WTC11 (cell line): ENCODE data around the gene ALAS1. TPM values are rescaled to one million over a fixed set of nuclear protein-coding genes. Genes with fewer than 3 reads are reported as not detected.
A peak's percentile ranks its signal among the peaks of the same experiment; 100 is the strongest.
"Not testable (repeated sequence)": the region's sequence is repeated elsewhere in the genome, so short reads cannot be mapped to it uniquely, and the experiment has no call there.

ENCODE experiments used
- ATAC-seq: fragments of 200-7000 bp; cut with Tn5 transposase; 2 replicates; pipeline ENCODE4 v1.10.0; 2021; ENCODE audit warnings: mild to moderate bottlenecking, moderate library complexity
- CTCF ChIA-PET: fragments of 300-600 bp; sonication (Branson Sonifier 250); formaldehyde crosslinking; loops from one replicate; lab custom pipeline; 2021; ENCODE audit warnings: antibody characterized with exemption; lab: Charles Lee
- POLR2A ChIA-PET: fragments of 350-600 bp; sonication (Branson Sonifier 250); formaldehyde crosslinking; loops from one replicate; lab custom pipeline; 2021; ENCODE audit warnings: antibody characterized with exemption; lab: Charles Lee
- DNase-seq: peaks from one replicate; pipeline ENCODE4 v3.0.0; 2021; ENCODE audit warnings: low spot score
- H3K27ac Mint-ChIP-seq: 2 replicates; pipeline ENCODE4 v1.8.0; 2021; ENCODE audit warnings: mixed read lengths
- H3K27me3 Mint-ChIP-seq: 2 replicates; pipeline ENCODE4 v1.8.0; 2021; ENCODE audit warnings: low read depth, mild to moderate bottlenecking, moderate library complexity, mixed read lengths
- H3K36me3 Mint-ChIP-seq: 2 replicates; pipeline ENCODE4 v1.8.0; 2021; ENCODE audit warnings: mixed read lengths
- H3K4me1 Mint-ChIP-seq: 2 replicates; pipeline ENCODE4 v1.8.0; 2022; ENCODE audit warnings: mixed read lengths
- H3K4me3 Mint-ChIP-seq: 2 replicates; pipeline ENCODE4 v1.8.0; 2021; ENCODE audit warnings: mild to moderate bottlenecking, moderate library complexity, mixed read lengths
- H3K9me3 Mint-ChIP-seq: 2 replicates; pipeline ENCODE4 v1.8.0; 2021; ENCODE audit warnings: mixed read lengths
- ARID4B ChIP-seq: sonication (generic); formaldehyde crosslinking; IDR thresholded peaks from 2 replicates; pipeline ENCODE4 v1.8.0; 2023; ENCODE audit warnings: missing genetic modification reagents, mild to moderate bottlenecking, borderline replicate concordance
- CBFB ChIP-seq: sonication (generic); formaldehyde crosslinking; IDR thresholded peaks from 2 replicates; pipeline ENCODE4 v1.8.1; 2022; ENCODE audit warnings: mild to moderate bottlenecking, low read depth, missing genetic modification reagents
- CREB1 ChIP-seq: sonication (generic); formaldehyde crosslinking; IDR thresholded peaks from 2 replicates; pipeline ENCODE4 v1.8.0; 2023; ENCODE audit warnings: mild to moderate bottlenecking, missing genetic modification reagents
- CREM ChIP-seq: sonication (generic); formaldehyde crosslinking; IDR thresholded peaks from 2 replicates; pipeline ENCODE4 v1.8.1; 2022; ENCODE audit warnings: mild to moderate bottlenecking, missing genetic modification reagents, moderate library complexity
- ETV6 ChIP-seq: sonication (generic); formaldehyde crosslinking; IDR thresholded peaks from 2 replicates; pipeline ENCODE4 v1.8.1; 2022; ENCODE audit warnings: mild to moderate bottlenecking, missing genetic modification reagents
- FOXK1 ChIP-seq: sonication (generic); formaldehyde crosslinking; IDR thresholded peaks from 2 replicates; pipeline ENCODE4 v1.8.0; 2022; ENCODE audit warnings: mild to moderate bottlenecking, moderate library complexity, missing genetic modification reagents
- FOXP1 ChIP-seq: sonication (generic); formaldehyde crosslinking; IDR thresholded peaks from 2 replicates; pipeline ENCODE4 v1.8.0; 2022; ENCODE audit warnings: missing genetic modification reagents, mild to moderate bottlenecking, moderate library complexity, borderline replicate concordance
- NFATC4 ChIP-seq: fragments of 250-450 bp; sonication (Bioruptor Pico); IDR thresholded peaks from 2 replicates; pipeline ENCODE4 v1.9.0; 2021; ENCODE audit warnings: mild to moderate bottlenecking
- NFYB ChIP-seq: sonication (generic); formaldehyde crosslinking; conservative IDR thresholded peaks from 2 replicates; pipeline ENCODE4 v1.8.0; 2022; ENCODE audit warnings: low read depth, missing genetic modification reagents
- NR1H2 ChIP-seq: sonication (generic); formaldehyde crosslinking; IDR thresholded peaks from 2 replicates; pipeline ENCODE4 v1.9.0; 2021; ENCODE audit warnings: mild to moderate bottlenecking, moderate library complexity, missing genetic modification reagents
- SMAD3 ChIP-seq: sonication (generic); formaldehyde crosslinking; IDR thresholded peaks from 2 replicates; pipeline ENCODE4 v1.8.0; 2022; ENCODE audit warnings: missing genetic modification reagents, mild to moderate bottlenecking, borderline replicate concordance
- SP1 ChIP-seq: sonication (generic); formaldehyde crosslinking; conservative IDR thresholded peaks from 2 replicates; pipeline ENCODE4 v1.8.1; 2022; ENCODE audit warnings: missing genetic modification reagents
- TEAD4 ChIP-seq: sonication (generic); formaldehyde crosslinking; IDR thresholded peaks from 2 replicates; pipeline ENCODE4 v1.8.0; 2022; ENCODE audit warnings: mild to moderate bottlenecking, missing genetic modification reagents
- USF1 ChIP-seq: sonication (generic); formaldehyde crosslinking; IDR thresholded peaks from 2 replicates; pipeline ENCODE4 v1.8.0; 2022; ENCODE audit warnings: mild to moderate bottlenecking, missing genetic modification reagents
- ZNF121 ChIP-seq: sonication (generic); formaldehyde crosslinking; IDR thresholded peaks from 2 replicates; pipeline ENCODE4 v1.8.0; 2023; ENCODE audit warnings: missing genetic modification reagents
- ZNF423 ChIP-seq: fragments of 250-450 bp; sonication (Bioruptor Pico); IDR thresholded peaks from 2 replicates; pipeline ENCODE4 v2.1.2; 2022; ENCODE audit warnings: mild to moderate bottlenecking, moderate library complexity
- total RNA-seq: library from RNA; stranded (reverse); gene quantifications from 3 replicates; pipeline ENCODE4 v1.2.3, GENCODE V29; 2021
- TF ChIP-seq, protein P1 (sequence below): sonication (generic); formaldehyde crosslinking; IDR thresholded peaks from 2 replicates; pipeline ENCODE4 v1.8.1; 2023; ENCODE audit warnings: mild to moderate bottlenecking, moderate library complexity, missing genetic modification reagents
- TF ChIP-seq, protein P2 (sequence below): sonication (generic); formaldehyde crosslinking; IDR thresholded peaks from 2 replicates; pipeline ENCODE4 v1.8.1; 2023; ENCODE audit warnings: mild to moderate bottlenecking, missing genetic modification reagents, moderate library complexity

The ALAS1 gene
- total RNA-seq, 1 experiment from 2014 or later = 39.1 TPM

DNA sequence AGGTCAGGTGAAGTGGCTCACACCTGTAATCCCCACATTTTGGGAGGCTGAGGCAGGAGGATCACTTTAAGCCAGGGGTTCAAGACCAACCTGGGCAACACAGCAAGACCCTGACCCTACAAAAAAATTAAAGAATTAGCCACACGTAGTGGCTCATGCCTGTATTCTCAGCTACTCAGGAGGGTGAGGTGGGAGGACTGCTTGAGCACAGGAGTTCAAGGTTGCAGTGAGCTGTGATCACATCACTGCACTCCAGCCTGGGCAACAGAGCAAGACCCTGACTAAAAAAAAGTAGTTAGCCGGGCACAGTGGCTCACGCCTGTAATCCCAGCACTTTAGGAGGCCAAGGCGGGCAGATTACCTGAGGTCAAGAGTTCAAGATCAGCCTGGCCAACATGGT is 46.0 kb upstream of the ALAS1 start:
- TF ChIP-seq ZNF121 = peak; percentile 78; the same call in 1 of the 2 replicates
- ChIA-PET CTCF (interaction anchor here (1.2 kb wide), 1 partner anchor 260 kb away, joined by 4 read pairs; no protein-coding TSS in a partner anchor), POLR2A (interaction anchor here (0.6 kb wide), 1 partner anchor 109 kb away, joined by 3 read pairs; no protein-coding TSS in a partner anchor)
- not testable (repeated sequence) for DNase-seq, H3K27ac Mint-ChIP-seq, H3K9me3 Mint-ChIP-seq, ATAC-seq, H3K4me3 Mint-ChIP-seq, H3K27me3 Mint-ChIP-seq
- peaks cover 32% of the 10 kb centered on the region for H3K4me1 Mint-ChIP-seq
- H3K36me3 Mint-ChIP-seq = peaks cover 15% of the 10 kb centered on the region

DNA sequence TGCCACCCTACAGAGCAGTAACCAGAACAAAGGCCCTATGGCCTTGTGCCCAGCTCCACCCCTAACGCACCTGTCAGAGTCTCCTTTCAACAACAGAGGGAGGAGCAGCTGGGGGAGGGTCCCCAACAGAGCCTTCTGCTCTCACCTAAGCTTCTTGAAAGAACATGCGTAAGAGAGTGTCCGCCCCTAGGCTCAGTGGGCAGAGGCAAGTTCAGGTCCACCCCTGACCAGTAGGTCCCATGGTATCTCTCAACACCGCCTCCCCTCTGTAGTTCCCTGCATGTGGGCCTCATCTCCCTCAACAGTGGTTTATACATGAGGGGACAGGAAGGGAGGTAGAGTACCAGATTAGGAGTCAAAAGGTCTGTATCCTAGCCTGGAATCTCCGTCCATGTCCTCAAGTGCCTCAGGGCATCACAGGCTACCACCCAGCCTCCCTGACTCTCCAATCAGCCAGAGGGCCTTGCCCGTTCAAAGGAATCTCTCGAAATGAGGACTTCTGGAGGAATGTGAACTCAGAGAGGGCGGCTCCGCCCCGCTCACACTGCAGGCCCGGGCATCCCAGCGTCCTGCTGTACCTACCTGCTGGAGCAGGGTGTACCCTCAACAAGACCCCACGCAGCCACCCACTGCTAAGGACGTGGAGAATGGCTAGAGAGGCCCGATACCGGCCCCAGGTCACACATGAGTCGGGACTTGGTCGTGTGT is 44.4 kb upstream of the ALAS1 start:
- TF ChIP-seq CREB1 (CRISPR knock-in tag) = 0 out of 2 replicates have a peak, but pooled peaks have one; percentile 13
- 0 out of 2 replicates have a peak, but pooled peaks have one; percentile 47 for TF ChIP-seq CREM (CRISPR knock-in tag)
- no peak for TF ChIP-seq SMAD3 (CRISPR knock-in tag)
- TF ChIP-seq, protein P1, sequence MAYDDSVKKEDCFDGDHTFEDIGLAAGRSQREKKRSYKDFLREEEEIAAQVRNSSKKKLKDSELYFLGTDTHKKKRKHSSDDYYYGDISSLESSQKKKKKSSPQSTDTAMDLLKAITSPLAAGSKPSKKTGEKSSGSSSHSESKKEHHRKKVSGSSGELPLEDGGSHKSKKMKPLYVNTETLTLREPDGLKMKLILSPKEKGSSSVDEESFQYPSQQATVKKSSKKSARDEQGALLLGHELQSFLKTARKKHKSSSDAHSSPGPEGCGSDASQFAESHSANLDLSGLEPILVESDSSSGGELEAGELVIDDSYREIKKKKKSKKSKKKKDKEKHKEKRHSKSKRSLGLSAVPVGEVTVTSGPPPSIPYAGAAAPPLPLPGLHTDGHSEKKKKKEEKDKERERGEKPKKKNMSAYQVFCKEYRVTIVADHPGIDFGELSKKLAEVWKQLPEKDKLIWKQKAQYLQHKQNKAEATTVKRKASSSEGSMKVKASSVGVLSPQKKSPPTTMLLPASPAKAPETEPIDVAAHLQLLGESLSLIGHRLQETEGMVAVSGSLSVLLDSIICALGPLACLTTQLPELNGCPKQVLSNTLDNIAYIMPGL (CRISPR knock-in tag) = 0 out of 2 replicates have a peak, but pooled peaks have one; percentile 38
- Mint-ChIP-seq H3K36me3 (peaks cover 10% of the 10 kb centered on the region; the same call in 1 of the 2 replicates), H3K4me3 (peak overlapping the region; percentile 91), H3K9me3 (no peaks in the 10 kb centered on the region), H3K27ac (peak overlapping the region; percentile 96), H3K4me1 (peaks cover 33% of the 10 kb centered on the region), H3K27me3 (no peaks in the 10 kb centered on the region)
- ChIA-PET POLR2A (interaction anchor here (1.0 to 2.0 kb wide), 3 partner anchors 96 to 149 kb away, joined by 4 to 10 read pairs (median 6); partner anchors contain the start of gene DUSP7), CTCF (interaction anchor here (0.6 to 1.9 kb wide), 23 partner anchors 9 to 180 kb away, joined by 3 to 19 read pairs (median 4); partner anchors contain the start of genes ABHD14B, DUSP7, RPL29 and WDR82)
- DNase-seq (peak; percentile 63), ATAC-seq (peak; percentile 26)

GRCh38 chr3:52154135-52155094 is 43.5 kb upstream of the ALAS1 start, which contains the start of gene POC1A:
POC1A (minus strand) TSS chr3:52154423; CDS start chr3:52154372, 51 bp downstream.
- CTCF ChIA-PET = interaction anchor here (0.8 to 1.9 kb wide), 26 partner anchors 9 to 436 kb away, joined by 3 to 19 read pairs (median 4); partner anchors contain the start of genes ABHD14B, DUSP7, RPL29 and RRP9
- ATAC-seq = peak; percentile 92
- Mint-ChIP-seq H3K4me1 (peaks cover 33% of the 10 kb centered on the region), H3K9me3 (no peaks in the 10 kb centered on the region), H3K27me3 (no peaks in the 10 kb centered on the region), H3K27ac (peak within 1 kb of the TSS; percentile 96), H3K4me3 (peak within 1 kb of the TSS; percentile 91), H3K36me3 (peaks cover 2% of the 10 kb centered on the region; the same call in 1 of the 2 replicates)
- peak; percentile 92 for DNase-seq
- POLR2A ChIA-PET = interaction anchor here (0.6 to 2.0 kb wide), 13 partner anchors 23 to 1563 kb away, joined by 3 to 10 read pairs (median 3); partner anchors contain the start of genes ACY1 and DUSP7
- TF ChIP-seq CBFB = no peak
- TF ChIP-seq USF1 = peak; percentile 87
- no peak for TF ChIP-seq NR1H2 (CRISPR knock-in tag)
- TF ChIP-seq ZNF423 (CRISPR knock-in tag) = peak; percentile 28
- peak; percentile 60 for TF ChIP-seq NFYB (CRISPR knock-in tag)
- 0 out of 2 replicates have a peak, but pooled peaks have one; percentile 81 for TF ChIP-seq SMAD3 (CRISPR knock-in tag)
- TF ChIP-seq NFATC4 = no peak
- peak; percentile 95 for TF ChIP-seq SP1 (CRISPR knock-in tag)
- peak; percentile 68 for TF ChIP-seq FOXK1 (CRISPR knock-in tag)
- peak; percentile 74; the same call in 1 of the 2 replicates for TF ChIP-seq ARID4B
- peak; percentile 81; the same call in 1 of the 2 replicates for TF ChIP-seq ETV6
- TF ChIP-seq, protein P2, sequence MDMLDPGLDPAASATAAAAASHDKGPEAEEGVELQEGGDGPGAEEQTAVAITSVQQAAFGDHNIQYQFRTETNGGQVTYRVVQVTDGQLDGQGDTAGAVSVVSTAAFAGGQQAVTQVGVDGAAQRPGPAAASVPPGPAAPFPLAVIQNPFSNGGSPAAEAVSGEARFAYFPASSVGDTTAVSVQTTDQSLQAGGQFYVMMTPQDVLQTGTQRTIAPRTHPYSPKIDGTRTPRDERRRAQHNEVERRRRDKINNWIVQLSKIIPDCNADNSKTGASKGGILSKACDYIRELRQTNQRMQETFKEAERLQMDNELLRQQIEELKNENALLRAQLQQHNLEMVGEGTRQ (CRISPR knock-in tag) = peak; percentile 86
- peak; percentile 87 for TF ChIP-seq TEAD4 (CRISPR knock-in tag)
- peak; percentile 80; the same call in 1 of the 2 replicates for TF ChIP-seq FOXP1 (CRISPR knock-in tag)
